MM.1S (cell line): ENCODE measurements around the gene EXTL1.

ENCODE experiments used
- DNase-seq: peaks from one replicate; pipeline ENCODE4 v3.0.0-alpha.2; 2015
- H2AFZ ChIP-seq: fragments of 300-600 bp; sonication (generic); 2 replicates; pipeline ENCODE4 v1.6.0; 2016; ENCODE audit warnings: antibody characterized with exemption, low read length
- H3F3A ChIP-seq: fragments of 300-600 bp; sonication (generic); 2 replicates; pipeline ENCODE4 v1.6.1; 2016; ENCODE audit warnings: mild to moderate bottlenecking, antibody characterized with exemption, low read length, moderate library complexity, mixed read lengths; ENCODE audit not compliant: insufficient read depth
- H3K27ac ChIP-seq: fragments of 300-600 bp; sonication (generic); 2 replicates; pipeline ENCODE4 v1.5.1; 2016; ENCODE audit warnings: mild to moderate bottlenecking, low read length
- H3K27me3 ChIP-seq: fragments of 300-600 bp; sonication (generic); replicated peaks from 2 replicates; pipeline ENCODE4 v1.6.0; 2016; ENCODE audit warnings: low read length; ENCODE audit not compliant: insufficient read depth
- H3K36me3 ChIP-seq: fragments of 300-600 bp; sonication (generic); replicated peaks from 2 replicates; pipeline ENCODE4 v1.6.1; 2016; ENCODE audit warnings: mild to moderate bottlenecking, low read length, mixed read lengths; ENCODE audit not compliant: insufficient read depth
- H3K4me1 ChIP-seq: fragments of 300-600 bp; sonication (generic); 2 replicates; pipeline ENCODE4 v1.6.1; 2016; ENCODE audit warnings: low read length, mixed read lengths
- H3K4me2 ChIP-seq: fragments of 300-600 bp; sonication (generic); 2 replicates; pipeline ENCODE4 v1.6.0; 2016; ENCODE audit warnings: low read depth, low read length
- H3K4me3 ChIP-seq: fragments of 300-600 bp; sonication (generic); 2 replicates; pipeline ENCODE4 v1.5.1; 2016; ENCODE audit warnings: low read length, mixed read lengths
- H3K79me2 ChIP-seq: fragments of 300-600 bp; sonication (generic); 2 replicates; pipeline ENCODE4 v1.6.1; 2016; ENCODE audit warnings: mixed run types, low read length, mixed read lengths
- H3K9ac ChIP-seq: fragments of 300-600 bp; sonication (generic); 2 replicates; pipeline ENCODE4 v1.6.1; 2016; ENCODE audit warnings: low read length, mixed read lengths
- H3K9me2 ChIP-seq: fragments of 300-600 bp; sonication (generic); replicated peaks from 2 replicates; pipeline ENCODE4 v1.6.1; 2016; ENCODE audit warnings: mild to moderate bottlenecking, low read length, mixed read lengths; ENCODE audit not compliant: insufficient read depth
- H3K9me3 ChIP-seq: fragments of 300-600 bp; sonication (generic); replicated peaks from 2 replicates; pipeline ENCODE4 v1.6.1; 2016; ENCODE audit warnings: mild to moderate bottlenecking, low read length, mixed read lengths; ENCODE audit not compliant: insufficient read depth
- H4K20me1 ChIP-seq: fragments of 300-600 bp; sonication (generic); 2 replicates; pipeline ENCODE4 v1.6.1; 2016; ENCODE audit warnings: mild to moderate bottlenecking, low read length, moderate library complexity, mixed read lengths; ENCODE audit not compliant: insufficient read depth
- CTCF ChIP-seq: fragments of 300-600 bp; sonication (generic); IDR thresholded peaks from 2 replicates; pipeline ENCODE4 v1.5.1; 2016; ENCODE audit warnings: antibody characterized with exemption, low read length, mixed read lengths
- EZH2 ChIP-seq: fragments of 300-600 bp; sonication (generic); optimal IDR thresholded peaks from 2 replicates; pipeline ENCODE3; 2017; ENCODE audit warnings: low read depth, mild to moderate bottlenecking, antibody characterized with exemption, low read length, mixed read lengths
- EZH2phosphoT487 ChIP-seq: fragments of 300-600 bp; sonication (generic); IDR thresholded peaks from 2 replicates; pipeline ENCODE4 v1.6.1; 2018; ENCODE audit warnings: antibody characterized with exemption, low read length

EXTL1 gene

GRCh38 chr1:26050248-26050640 is 28.7 kb downstream of the EXTL1 start:
- Histone ChIP-seq H3K4me2 (no peak overlapping the region), H3K9me3 (no peaks in the 10 kb centered on the region)

GRCh38 chr1:26053718-26054560 is 32.4 kb downstream of the EXTL1 start:
- H3K9ac ChIP-seq = no peak overlapping the region
- H3K4me1 ChIP-seq = no peaks in the 10 kb centered on the region
- H3K9me2 ChIP-seq = no peaks in the 10 kb centered on the region
- no peaks in the 10 kb centered on the region for H3F3A ChIP-seq
- no peak overlapping the region for H3K4me3 ChIP-seq
- TF ChIP-seq CTCF = no peak
- no peak for TF ChIP-seq EZH2
- TF ChIP-seq EZH2phosphoT487 = no peak
- H4K20me1 ChIP-seq = no peaks in the 10 kb centered on the region
- H3K4me2 ChIP-seq = no peak overlapping the region
- no peaks in the 10 kb centered on the region for H3K36me3 ChIP-seq
- no peak overlapping the region for H2AFZ ChIP-seq
- no peak overlapping the region for H3K27ac ChIP-seq
- no peaks in the 10 kb centered on the region for H3K79me2 ChIP-seq
- no peaks in the 10 kb centered on the region for H3K9me3 ChIP-seq
- H3K27me3 ChIP-seq = peaks cover 19% of the 10 kb centered on the region; the same call in 1 of the 2 replicates
- no peak for DNase-seq

More at GRCh38 chr1:26050248-26050640, 28.7 kb downstream of the EXTL1 start:
- Histone ChIP-seq H3F3A (no peaks in the 10 kb centered on the region), H3K79me2 (no peaks in the 10 kb centered on the region), H4K20me1 (no peaks in the 10 kb centered on the region), H3K9ac (no peak overlapping the region), H3K4me3 (no peak overlapping the region), H2AFZ (no peak overlapping the region), H3K36me3 (no peaks in the 10 kb centered on the region), H3K27ac (no peak overlapping the region), H3K4me1 (no peaks in the 10 kb centered on the region), H3K9me2 (no peaks in the 10 kb centered on the region), H3K27me3 (peaks cover 53% of the 10 kb centered on the region)
- DNase-seq = no peak
- TF ChIP-seq EZH2 (no peak), EZH2phosphoT487 (no peak), CTCF (no peak)

GRCh38 chr1:26055041-26055440 is 33.5 kb downstream of the EXTL1 start:
- Histone ChIP-seq H3K36me3 (no peaks in the 10 kb centered on the region), H3K4me1 (no peaks in the 10 kb centered on the region), H3K27ac (no peak overlapping the region), H3K9me3 (no peaks in the 10 kb centered on the region), H2AFZ (no peak overlapping the region), H3K4me3 (no peak overlapping the region), H3F3A (no peaks in the 10 kb centered on the region), H3K9ac (no peak overlapping the region), H3K79me2 (no peaks in the 10 kb centered on the region), H3K4me2 (no peak overlapping the region), H3K9me2 (no peaks in the 10 kb centered on the region), H4K20me1 (no peaks in the 10 kb centered on the region), H3K27me3 (peaks cover 13% of the 10 kb centered on the region; the same call in 1 of the 2 replicates)
- no peak for TF ChIP-seq CTCF
- no peak for TF ChIP-seq EZH2phosphoT487
- TF ChIP-seq EZH2 = no peak
- no peak for DNase-seq
